Globus pallidus (tissue), 1 donor: ENCODE data around the gene FERMT1.
"Not testable (repeated sequence)": the region's sequence is repeated elsewhere in the genome, so short reads cannot be mapped to it uniquely, and the experiment has no call there.

Experiments used
- DNase-seq: peaks from one replicate; pipeline ENCODE4 v3.0.0-alpha.2; 2015; ENCODE audit warnings: low spot score

Gene FERMT1

GRCh38 chr20:6116758-6117157 is 6.1 kb downstream of the FERMT1 start:
- DNase-seq = no peak

- DNase-seq = no peak
Observed at GRCh38 chr20:6115221-6115895, 7.5 kb downstream of the FERMT1 start.

- DNase-seq = no peak
Observed at GRCh38 chr20:6114696-6115095, 8.1 kb downstream of the FERMT1 start.

- DNase-seq = no peak
Observed at GRCh38 chr20:6113951-6114350, 8.9 kb downstream of the FERMT1 start.

GRCh38 chr20:6112965-6113364 is 9.9 kb downstream of the FERMT1 start:
- not testable (repeated sequence) for DNase-seq

- no peak for DNase-seq
Observed at GRCh38 chr20:6108330-6108729, 14.5 kb downstream of the FERMT1 start.

- DNase-seq = no peak
Observed at GRCh38 chr20:6104493-6105188, 18.2 kb downstream of the FERMT1 start.

- DNase-seq = no peak
Observed at GRCh38 chr20:6103301-6103700, 19.5 kb downstream of the FERMT1 start.

GRCh38 chr20:6101346-6101745 is 21.5 kb downstream of the FERMT1 start:
- DNase-seq = no peak

- no peak for DNase-seq
Observed at GRCh38 chr20:6100246-6100645, 22.6 kb downstream of the FERMT1 start.

- DNase-seq = no peak
Observed at GRCh38 chr20:6099819-6100218, 23.0 kb downstream of the FERMT1 start.

- no peak for DNase-seq
Observed at GRCh38 chr20:6095409-6095808, 27.4 kb downstream of the FERMT1 start.

GRCh38 chr20:6094565-6094964 is 28.3 kb downstream of the FERMT1 start:
- no peak for DNase-seq

- no peak for DNase-seq
Observed at GRCh38 chr20:6094063-6094462, 28.8 kb downstream of the FERMT1 start.

- DNase-seq = no peak
Observed at GRCh38 chr20:6091661-6092060, 31.2 kb downstream of the FERMT1 start.

GRCh38 chr20:6086868-6087267 is 36.0 kb downstream of the FERMT1 start:
- DNase-seq = no peak

- no peak for DNase-seq
Observed at GRCh38 chr20:6083926-6084325, 38.9 kb downstream of the FERMT1 start.

GRCh38 chr20:6081236-6081635 is 41.6 kb downstream of the FERMT1 start:
- DNase-seq = no peak

GRCh38 chr20:6079016-6079415 is 43.8 kb downstream of the FERMT1 start:
- DNase-seq = no peak

- peak; percentile 17 for DNase-seq
Observed at GRCh38 chr20:6075428-6076219, 47.2 kb downstream of the FERMT1 start.

- no peak for DNase-seq
Observed at GRCh38 chr20:6074784-6075183, 48.0 kb downstream of the FERMT1 start.

GRCh38 chr20:6074145-6074561 is 48.7 kb downstream of the FERMT1 start:
- DNase-seq = no peak
